SU-DHL-6 (cell line): ENCODE measurements around the gene INMT.

Experiments used
- H2AFZ ChIP-seq: fragments of 200-600 bp; sonication (generic); 2 replicates; pipeline ENCODE4 v1.6.1; 2014; ENCODE audit warnings: low read depth, mild to moderate bottlenecking, moderate library complexity, mixed read lengths, antibody characterized with exemption, low read length; ENCODE audit not compliant: severe bottlenecking
- H3F3A ChIP-seq: fragments of 200-600 bp; shearing (Covaris generic); 2 replicates; pipeline ENCODE4 v1.6.0; 2016; ENCODE audit warnings: antibody characterized with exemption, mild to moderate bottlenecking; ENCODE audit not compliant: insufficient read depth
- H3K27ac ChIP-seq: fragments of 200-600 bp; sonication (generic); 2 replicates; pipeline ENCODE4 v1.5.1; 2016; ENCODE audit warnings: low read depth, mild to moderate bottlenecking, low read length, moderate library complexity, mixed read lengths
- H3K27me3 ChIP-seq: fragments of 200-600 bp; sonication (generic), shearing (Covaris generic); 2 replicates; pipeline ENCODE4 v1.6.0; 2014; ENCODE audit warnings: mild to moderate bottlenecking, low read length
- H3K36me3 ChIP-seq: fragments of 200-600 bp; sonication (generic); 2 replicates; pipeline ENCODE4 v1.6.1; 2014; ENCODE audit warnings: mild to moderate bottlenecking, low read length, mixed read lengths
- H3K4me2 ChIP-seq: fragments of 300-600, 200-600 bp; shearing (Covaris generic), sonication (generic); 2 replicates; pipeline ENCODE4 v1.6.0; 2014; ENCODE audit warnings: low read length, low read depth, mild to moderate bottlenecking; ENCODE audit not compliant: poor library complexity, severe bottlenecking
- H3K4me3 ChIP-seq: fragments of 200-600 bp; sonication (generic); 2 replicates; pipeline ENCODE4 v1.5.1; 2014; ENCODE audit warnings: antibody characterized with exemption, low read length, mild to moderate bottlenecking, mixed read lengths; ENCODE audit not compliant: insufficient read depth, poor library complexity, severe bottlenecking
- H3K79me2 ChIP-seq: fragments of 200-600 bp; sonication (generic); 2 replicates; pipeline ENCODE4 v1.6.1; 2014; ENCODE audit warnings: mild to moderate bottlenecking, low read length, moderate library complexity; ENCODE audit not compliant: insufficient read depth
- H3K9ac ChIP-seq: fragments of 200-600 bp; sonication (generic); 2 replicates; pipeline ENCODE4 v1.7.0; 2014; ENCODE audit warnings: mild to moderate bottlenecking, low read length
- H3K9me2 ChIP-seq: fragments of 200-600 bp; sonication (generic); replicated peaks from 2 replicates; pipeline ENCODE4 v1.6.1; 2014; ENCODE audit warnings: low read length; ENCODE audit not compliant: insufficient read depth
- H3K9me3 ChIP-seq: fragments of 200-600 bp; sonication (generic); 2 replicates; pipeline ENCODE4 v1.6.1; 2014; ENCODE audit warnings: low read length, mixed read lengths; ENCODE audit not compliant: insufficient read depth
- H4K20me1 ChIP-seq: fragments of 200-600 bp; sonication (generic); 2 replicates; pipeline ENCODE4 v1.6.1; 2014; ENCODE audit warnings: low read depth, mild to moderate bottlenecking, antibody characterized with exemption, low read length, moderate library complexity, mixed read lengths
- EZH2phosphoT487 ChIP-seq: fragments of 200-600 bp; sonication (generic), shearing (Covaris generic); conservative IDR thresholded peaks from 2 replicates; pipeline ENCODE4 v1.6.1; 2018; ENCODE audit warnings: mild to moderate bottlenecking, antibody characterized with exemption, low read length, moderate library complexity, mixed read lengths
- TF ChIP-seq, protein P1 (sequence below): fragments of 200-600 bp; sonication (generic); IDR thresholded peaks from one replicate; pipeline ENCODE4 v1.5.1; 2017; ENCODE audit warnings: antibody characterized with exemption, mild to moderate bottlenecking, low read length, moderate library complexity; ENCODE audit not compliant: insufficient read depth, poor library complexity, severe bottlenecking

INMT gene

DNA sequence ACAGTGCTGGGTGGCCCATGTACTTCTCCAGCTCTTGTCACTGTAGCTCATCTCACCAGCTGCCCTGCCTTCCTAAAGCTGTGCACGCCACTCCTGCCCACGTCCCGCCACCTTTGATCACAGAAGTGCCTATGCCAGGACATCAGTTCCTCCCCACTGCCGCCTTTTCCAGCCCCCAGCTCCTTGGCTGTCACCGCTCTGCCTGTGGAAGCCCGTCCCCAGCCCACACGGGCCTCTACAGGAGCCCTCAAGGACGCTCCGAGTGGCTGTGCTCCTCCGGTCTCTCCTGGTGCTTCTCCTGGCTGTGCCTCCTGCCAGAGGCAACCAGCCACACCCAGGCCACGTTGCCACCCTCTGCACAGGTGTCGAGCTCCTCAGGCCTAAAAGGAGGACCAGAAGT, 19.3 kb upstream of the INMT start:
- Histone ChIP-seq H3F3A (no peaks in the 10 kb centered on the region), H3K4me2 (no peak overlapping the region), H3K36me3 (no peaks in the 10 kb centered on the region), H3K27me3 (no peaks in the 10 kb centered on the region), H3K79me2 (no peaks in the 10 kb centered on the region), H3K27ac (no peak overlapping the region), H3K4me3 (no peak overlapping the region), H3K9me2 (no peaks in the 10 kb centered on the region), H3K9me3 (no peaks in the 10 kb centered on the region), H2AFZ (no peak overlapping the region), H3K9ac (no peak overlapping the region), H4K20me1 (no peaks in the 10 kb centered on the region)
- TF ChIP-seq, protein P1, sequence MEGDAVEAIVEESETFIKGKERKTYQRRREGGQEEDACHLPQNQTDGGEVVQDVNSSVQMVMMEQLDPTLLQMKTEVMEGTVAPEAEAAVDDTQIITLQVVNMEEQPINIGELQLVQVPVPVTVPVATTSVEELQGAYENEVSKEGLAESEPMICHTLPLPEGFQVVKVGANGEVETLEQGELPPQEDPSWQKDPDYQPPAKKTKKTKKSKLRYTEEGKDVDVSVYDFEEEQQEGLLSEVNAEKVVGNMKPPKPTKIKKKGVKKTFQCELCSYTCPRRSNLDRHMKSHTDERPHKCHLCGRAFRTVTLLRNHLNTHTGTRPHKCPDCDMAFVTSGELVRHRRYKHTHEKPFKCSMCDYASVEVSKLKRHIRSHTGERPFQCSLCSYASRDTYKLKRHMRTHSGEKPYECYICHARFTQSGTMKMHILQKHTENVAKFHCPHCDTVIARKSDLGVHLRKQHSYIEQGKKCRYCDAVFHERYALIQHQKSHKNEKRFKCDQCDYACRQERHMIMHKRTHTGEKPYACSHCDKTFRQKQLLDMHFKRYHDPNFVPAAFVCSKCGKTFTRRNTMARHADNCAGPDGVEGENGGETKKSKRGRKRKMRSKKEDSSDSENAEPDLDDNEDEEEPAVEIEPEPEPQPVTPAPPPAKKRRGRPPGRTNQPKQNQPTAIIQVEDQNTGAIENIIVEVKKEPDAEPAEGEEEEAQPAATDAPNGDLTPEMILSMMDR: no peak
- TF ChIP-seq EZH2phosphoT487: no peak

- no peaks in the 10 kb centered on the region for H3K36me3 ChIP-seq
- no peaks in the 10 kb centered on the region for H4K20me1 ChIP-seq
- no peaks in the 10 kb centered on the region for H3F3A ChIP-seq
- H2AFZ ChIP-seq: no peak overlapping the region
- no peaks in the 10 kb centered on the region for H3K27me3 ChIP-seq
- no peak overlapping the region for H3K4me3 ChIP-seq
- no peak overlapping the region for H3K4me2 ChIP-seq
- no peak overlapping the region for H3K27ac ChIP-seq
- no peaks in the 10 kb centered on the region for H3K79me2 ChIP-seq
- H3K9me3 ChIP-seq: no peaks in the 10 kb centered on the region
- no peak for TF ChIP-seq EZH2phosphoT487
- TF ChIP-seq, protein P1: no peak
- no peak overlapping the region for H3K9ac ChIP-seq
- no peaks in the 10 kb centered on the region for H3K9me2 ChIP-seq
Measured at GRCh38 chr7:30733216-30733615, 18.7 kb upstream of the INMT start.

DNA sequence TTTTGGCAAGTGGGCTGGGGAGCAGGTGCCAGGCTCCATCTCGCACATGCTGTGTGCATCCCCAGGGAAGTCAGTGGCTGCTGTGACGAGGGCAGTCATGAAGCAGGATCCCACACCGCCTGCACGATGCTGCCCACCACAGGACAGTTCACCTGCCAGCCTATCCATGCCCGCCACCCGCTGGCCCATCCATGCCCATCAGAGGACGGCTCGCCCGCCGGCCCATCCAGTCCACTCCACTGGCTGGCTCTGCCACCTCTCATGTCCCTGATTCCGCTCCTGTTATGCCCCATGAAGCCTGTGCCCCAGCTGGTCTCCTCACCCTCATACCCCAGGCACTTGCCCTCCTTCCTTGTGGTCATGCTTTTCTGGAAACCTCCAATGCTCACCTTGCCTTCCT, 18.2 kb upstream of the INMT start:
- no peaks in the 10 kb centered on the region for H4K20me1 ChIP-seq

More for the DNA sequence above, 18.2 kb upstream of the INMT start:
- Histone ChIP-seq H3K9me2 (no peaks in the 10 kb centered on the region), H3K79me2 (no peaks in the 10 kb centered on the region), H3K36me3 (no peaks in the 10 kb centered on the region), H3F3A (no peaks in the 10 kb centered on the region), H3K4me2 (no peak overlapping the region), H3K9me3 (no peaks in the 10 kb centered on the region), H3K27ac (no peak overlapping the region), H3K4me3 (no peak overlapping the region), H3K9ac (no peak overlapping the region), H2AFZ (no peak overlapping the region), H3K27me3 (no peaks in the 10 kb centered on the region)
- TF ChIP-seq, protein P1: no peak
- no peak for TF ChIP-seq EZH2phosphoT487
